Hippocampal formation (tissue), 2 donors: Measurements from ENCODE around the gene PKDREJ.
"Not testable (repeated sequence)": the region's sequence is repeated elsewhere in the genome, so short reads cannot be mapped to it uniquely, and the experiment has no call there.

Source experiments
- DNase-seq, 2 donors: peaks; one replicate each; lab custom pipeline; 2025; lab: John Stamatoyannopoulos, UW

Gene PKDREJ

DNA sequence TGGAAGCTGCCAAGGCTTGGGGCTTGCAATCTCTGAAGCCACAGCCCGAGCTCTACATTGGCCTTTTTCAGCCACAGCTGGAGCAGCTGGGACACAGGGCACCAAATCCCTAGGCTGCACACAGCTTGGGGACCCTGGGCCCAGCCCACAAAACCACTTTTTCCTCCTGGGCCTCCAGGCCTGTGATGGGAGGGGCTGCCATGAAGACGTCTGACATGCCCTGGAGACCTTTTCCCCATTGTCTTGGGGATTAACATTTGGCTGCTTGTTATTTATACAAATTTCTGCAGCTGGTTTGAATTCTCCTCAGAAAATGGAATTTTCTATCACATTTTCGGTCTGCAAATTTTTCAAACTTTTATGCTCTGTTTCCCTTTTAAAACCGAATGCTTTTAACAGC is 2.5 kb upstream of the PKDREJ start:
- not testable (repeated sequence) for DNase-seq

GRCh38 chr22:46264520-46264919 is 1.4 kb upstream of the PKDREJ start:
- not testable (repeated sequence) for DNase-seq

GRCh38 chr22:46262449-46263215 is 511 bp downstream of the PKDREJ start:
- peak in 1 of 2 donors; percentile 21 for DNase-seq

- no peak for DNase-seq
These were observed 3.1 kb downstream of the PKDREJ start for GRCh38 chr22:46260038-46260437.

GRCh38 chr22:46259374-46259773 is 3.8 kb downstream of the PKDREJ start:
- DNase-seq = no peak

- no peak for DNase-seq
These were observed 6.7 kb downstream of the PKDREJ start for GRCh38 chr22:46256358-46256958.

DNA sequence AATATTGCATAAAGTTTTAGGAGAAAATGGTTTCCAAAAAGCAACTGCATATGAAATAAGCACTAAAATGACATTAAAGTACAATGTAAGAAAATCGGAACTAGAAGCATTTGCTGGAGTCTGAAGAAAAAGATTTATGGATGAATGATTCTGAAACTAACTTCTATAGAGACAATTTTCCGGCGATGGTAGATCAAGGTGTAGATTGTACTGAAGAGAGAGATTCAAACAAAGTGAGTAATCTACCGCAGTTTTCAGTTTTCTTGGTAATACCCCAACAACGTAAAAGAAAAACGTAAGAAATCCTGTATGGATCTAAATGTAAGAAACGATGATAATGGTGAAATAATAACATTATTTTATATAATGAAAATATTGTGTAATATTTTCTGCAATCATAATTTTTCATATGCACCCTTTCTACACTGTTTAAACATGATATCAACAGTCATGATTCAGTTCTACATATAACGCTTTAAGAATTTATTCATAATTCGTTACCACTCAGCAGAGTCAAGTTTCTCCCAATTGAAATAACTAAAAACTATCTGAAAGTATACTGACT is 11.2 kb downstream of the PKDREJ start:
- DNase-seq = no peak

DNA sequence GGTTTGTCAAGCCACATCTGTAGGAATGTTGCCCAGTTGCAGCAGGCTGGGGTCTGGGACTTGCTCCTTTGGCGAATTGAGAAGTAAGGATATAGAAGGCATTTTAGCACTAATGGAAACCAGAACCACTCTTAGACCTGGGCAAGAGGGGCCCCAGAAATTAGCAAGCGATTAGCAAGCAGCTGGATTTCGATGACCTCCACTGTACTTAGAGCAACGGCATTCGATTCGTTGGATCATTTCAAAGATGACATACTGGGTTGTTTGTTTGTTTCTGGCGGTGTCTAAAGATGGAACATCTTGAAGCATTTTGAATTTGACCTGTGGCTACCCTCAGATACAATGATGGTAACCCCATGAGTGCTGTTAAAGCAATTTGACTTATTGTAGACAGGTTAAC is 11.9 kb downstream of the PKDREJ start:
- DNase-seq = no peak

- DNase-seq = no peak
These were observed 12.4 kb downstream of the PKDREJ start for GRCh38 chr22:46250783-46251125.

DNA sequence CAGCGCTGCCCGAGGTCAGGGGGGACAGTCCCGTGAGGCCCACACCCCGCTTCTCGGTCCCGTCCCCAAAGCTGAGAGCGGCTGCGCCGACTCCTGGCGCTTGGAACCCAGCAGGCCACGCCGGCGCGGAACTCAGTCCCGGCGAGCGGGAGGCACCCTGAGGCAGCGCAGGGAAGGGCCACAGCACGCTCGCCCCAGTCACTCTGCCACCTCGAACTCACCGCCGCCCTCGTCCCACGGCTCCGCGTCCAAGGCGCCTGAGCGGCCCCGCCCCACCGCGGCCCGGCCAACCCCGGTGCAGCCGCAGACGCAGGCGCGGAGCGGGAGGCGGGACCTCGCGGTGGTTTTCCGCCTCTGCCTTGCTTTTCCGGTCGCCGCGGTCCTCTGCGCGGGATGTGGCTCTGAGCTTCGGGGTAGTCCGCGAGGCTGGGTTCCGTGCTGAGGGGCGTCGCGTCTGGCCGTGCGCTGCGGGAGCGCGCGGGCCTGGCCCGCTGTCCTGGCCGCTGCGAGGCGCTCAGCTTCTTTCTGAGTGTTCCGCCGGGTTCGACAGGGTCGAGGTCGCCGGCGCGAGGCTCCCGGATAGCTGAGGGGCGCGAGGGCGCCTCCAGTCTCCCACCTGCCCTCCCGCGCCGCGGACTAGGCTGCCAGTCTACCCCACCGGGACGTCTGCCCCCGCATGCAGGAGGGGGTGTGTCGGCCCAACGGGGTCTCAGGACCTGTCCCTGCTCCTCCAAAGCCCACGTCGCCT is 12.9 kb downstream of the PKDREJ start, which contains the start of gene CDPF1:
CDPF1 (minus strand) TSS at position 259 of the 748 bp plus-strand sequence. CDS start 2,009 bp downstream, outside the sequence.
- peak; percentile 59 to 90 for DNase-seq

GRCh38 chr22:46247443-46247975 is 15.6 kb downstream of the PKDREJ start:
- no peak for DNase-seq

DNA sequence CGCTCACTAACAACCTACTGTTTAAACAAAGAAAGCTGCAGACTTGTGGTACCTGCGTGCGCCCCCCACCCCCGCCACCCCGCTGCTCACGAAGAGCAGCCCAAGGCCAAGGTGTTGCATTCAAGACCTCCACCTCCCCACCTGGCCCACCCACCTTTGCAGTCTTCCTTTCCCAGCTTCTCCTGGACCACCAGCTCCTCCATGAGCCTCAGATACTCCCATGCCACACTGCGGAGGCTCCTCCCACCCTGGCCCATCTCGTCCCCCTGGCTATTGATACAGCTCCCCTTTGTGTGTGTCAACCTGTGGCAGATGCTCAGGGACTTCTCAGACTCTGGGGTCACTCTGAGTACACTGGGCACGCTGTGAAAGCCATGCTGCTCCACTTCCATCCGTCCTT is 17.0 kb downstream of the PKDREJ start:
- no peak for DNase-seq

- peak in 1 of 2 donors; percentile 31 for DNase-seq
These were observed 17.6 kb downstream of the PKDREJ start for GRCh38 chr22:46245511-46245910.

DNA sequence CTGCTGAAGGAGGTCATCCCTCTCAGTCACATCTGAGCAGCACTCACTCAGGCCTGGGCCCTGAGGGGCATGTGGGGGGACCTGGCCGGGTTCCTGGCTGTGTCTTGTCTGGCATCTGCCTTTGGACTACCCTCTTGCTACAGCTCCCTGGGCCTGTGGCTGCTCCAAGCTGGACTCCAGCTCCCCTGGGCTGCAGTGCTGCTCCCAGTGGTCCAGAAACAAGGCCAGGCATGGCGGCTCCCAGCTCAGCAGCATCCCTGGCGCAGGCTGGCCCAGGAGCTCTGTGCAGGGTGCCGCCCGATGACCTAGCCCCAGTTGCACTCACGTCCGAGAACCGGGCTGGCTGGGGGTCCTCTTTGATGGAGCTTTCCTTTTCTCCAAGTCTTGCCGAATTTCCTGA is 18.4 kb downstream of the PKDREJ start:
- DNase-seq = no peak

DNA sequence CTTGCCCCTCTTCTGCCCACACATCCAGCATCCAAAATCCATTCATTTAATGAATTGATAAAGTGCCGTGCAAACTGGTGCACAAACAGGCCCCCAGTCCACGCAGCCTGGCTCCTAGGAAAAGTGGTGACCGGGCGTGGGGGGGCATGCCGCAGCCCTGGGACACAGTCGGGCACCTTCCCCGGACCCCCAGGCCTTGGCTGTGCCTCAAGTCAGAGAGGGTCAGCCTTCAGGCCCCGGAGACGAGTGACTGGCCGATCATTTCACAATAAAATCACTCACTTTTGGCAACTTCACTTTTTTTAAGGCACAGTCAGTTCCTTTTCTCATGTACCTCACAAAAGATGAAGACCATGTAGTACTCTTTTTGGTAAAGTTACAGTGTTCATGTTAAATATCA is 21.1 kb downstream of the PKDREJ start:
- DNase-seq = no peak

DNA sequence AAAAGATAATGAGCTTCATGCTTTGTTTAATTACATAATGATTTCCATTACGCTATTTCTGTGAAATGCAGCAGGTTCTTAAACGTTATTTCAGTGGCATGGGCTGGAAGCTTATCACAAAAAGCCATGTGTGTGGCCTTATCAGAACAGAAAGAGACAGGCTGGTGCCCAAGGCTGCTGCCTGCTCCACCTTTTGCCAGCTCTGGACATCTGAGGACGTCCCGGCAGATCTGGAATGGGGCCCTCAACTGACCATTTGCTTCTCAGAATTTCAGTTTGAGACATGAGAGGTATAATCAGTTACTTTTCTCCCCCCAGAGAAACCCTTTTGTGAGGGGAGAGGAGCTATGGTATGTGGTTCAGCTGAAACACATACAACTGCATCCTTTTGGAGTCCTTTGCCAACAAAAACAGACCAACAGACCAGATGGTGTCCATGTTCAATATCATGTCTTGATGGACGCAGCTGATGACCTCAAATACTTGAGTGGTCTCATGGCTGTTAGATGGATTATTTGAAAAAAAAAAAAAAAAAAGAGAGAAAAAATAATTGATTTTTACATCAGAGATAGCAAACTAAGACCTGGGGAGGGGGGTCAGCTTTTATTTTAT is 21.6 kb downstream of the PKDREJ start:
- DNase-seq = no peak

DNA sequence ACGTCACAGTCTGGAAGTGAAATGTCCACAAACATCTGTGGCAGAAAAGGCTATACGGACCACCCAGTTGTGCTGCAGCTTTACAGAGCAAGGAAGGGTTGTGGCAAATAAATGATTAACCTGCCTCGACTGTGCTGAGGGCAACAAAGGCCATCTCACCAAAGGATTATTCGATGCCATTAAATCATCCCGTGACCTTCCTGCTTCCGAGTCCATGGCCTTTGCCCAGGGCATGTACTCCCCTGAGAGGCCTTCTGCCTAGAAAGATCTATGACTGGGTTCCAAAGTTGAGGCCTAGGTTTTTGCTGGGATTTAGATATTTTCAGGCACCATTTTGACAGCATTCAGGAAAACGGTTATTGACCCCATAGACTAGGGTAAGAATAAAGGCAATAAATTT is 22.2 kb downstream of the PKDREJ start:
- no peak for DNase-seq

DNA sequence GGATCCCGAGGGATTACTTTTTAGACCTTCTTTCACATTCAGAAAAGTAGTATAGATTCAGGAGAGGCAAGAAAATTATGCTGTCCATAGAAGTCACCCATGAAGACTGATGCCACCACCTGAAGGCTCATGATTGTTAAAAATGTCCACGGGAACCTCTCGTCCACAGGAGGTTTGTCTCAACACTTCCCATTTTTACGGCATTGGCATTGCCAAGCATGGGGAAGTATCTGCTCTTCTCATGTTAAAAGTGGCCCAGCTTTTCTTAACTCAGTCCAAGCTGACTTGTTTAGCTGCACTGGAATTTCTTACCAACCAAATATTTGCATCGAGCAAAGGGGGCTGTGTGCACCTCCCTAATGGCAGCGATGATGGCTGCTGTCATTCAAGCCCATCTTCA is 22.6 kb downstream of the PKDREJ start:
- no peak for DNase-seq

DNA sequence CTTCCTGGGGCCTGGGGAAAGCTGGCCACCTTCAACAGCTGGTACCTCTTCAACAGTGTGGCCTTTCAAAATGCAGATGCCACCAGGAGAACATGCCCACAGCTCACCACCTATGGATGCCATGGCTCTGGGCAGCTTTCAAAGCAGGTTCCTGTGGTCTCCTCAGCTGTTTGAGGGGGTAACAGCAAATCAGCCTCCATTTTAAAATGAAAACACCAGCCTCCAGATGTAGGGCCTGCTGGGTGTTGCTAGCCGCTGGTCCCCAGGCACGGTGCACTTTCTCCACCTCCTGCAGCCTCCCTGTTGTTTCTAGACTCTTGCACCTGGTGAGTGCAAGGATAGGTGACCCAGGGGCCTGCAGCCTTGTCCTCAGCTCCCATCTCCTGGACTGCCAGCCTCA is 23.1 kb downstream of the PKDREJ start:
- no peak for DNase-seq

DNA sequence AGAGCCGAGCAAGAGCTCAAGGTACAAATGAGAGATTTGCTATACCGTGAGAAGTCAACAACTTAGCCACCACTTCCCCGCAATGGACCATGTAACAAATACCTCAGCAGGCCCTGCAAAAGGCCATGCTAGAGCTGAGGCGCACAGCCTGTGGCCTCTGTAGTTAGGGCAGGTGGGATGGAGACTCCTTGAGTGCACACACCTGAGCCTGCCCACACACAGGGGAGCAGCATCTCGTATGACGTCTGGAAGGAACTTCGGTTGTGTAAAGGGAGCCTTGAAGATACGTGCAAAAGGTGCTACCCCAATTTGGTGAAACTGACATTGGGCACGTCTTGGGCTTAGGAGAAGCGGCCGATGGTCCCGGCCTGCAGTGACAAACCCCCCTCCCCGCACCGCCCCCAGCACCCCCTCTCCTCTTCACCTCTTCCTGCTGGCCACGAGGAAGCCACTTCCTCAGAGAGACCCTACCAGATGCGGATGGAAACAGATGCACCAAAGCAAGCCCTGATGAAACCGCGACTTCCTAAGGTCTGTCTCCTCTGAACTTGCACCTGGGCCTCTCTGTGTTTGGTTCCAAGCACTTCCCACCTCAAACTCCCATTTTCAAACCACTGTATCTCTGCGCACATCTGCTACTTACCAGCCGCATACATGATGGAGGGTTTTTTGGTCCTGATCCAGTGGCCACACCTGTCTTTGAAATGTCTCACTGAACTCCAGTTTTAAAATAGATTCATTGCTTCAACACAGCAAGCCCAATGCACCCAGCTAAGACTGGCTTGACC is 23.7 kb downstream of the PKDREJ start:
- DNase-seq = no peak

- peak in 1 of 2 donors; percentile 44 for DNase-seq
These were observed 24.6 kb downstream of the PKDREJ start for GRCh38 chr22:46238541-46238940.
